Measurements from ENCODE around the gene DAAM1.

The DAAM1 gene

GRCh38 chr14:59254911-59255545 is 66.6 kb downstream of the DAAM1 start:
- DNase-seq (ENCODE audit: low spot score) = peak; percentile 31

GRCh38 chr14:59256331-59256730 is 67.9 kb downstream of the DAAM1 start:
- DNase-seq (ENCODE audit: low spot score) = no peak

DNA sequence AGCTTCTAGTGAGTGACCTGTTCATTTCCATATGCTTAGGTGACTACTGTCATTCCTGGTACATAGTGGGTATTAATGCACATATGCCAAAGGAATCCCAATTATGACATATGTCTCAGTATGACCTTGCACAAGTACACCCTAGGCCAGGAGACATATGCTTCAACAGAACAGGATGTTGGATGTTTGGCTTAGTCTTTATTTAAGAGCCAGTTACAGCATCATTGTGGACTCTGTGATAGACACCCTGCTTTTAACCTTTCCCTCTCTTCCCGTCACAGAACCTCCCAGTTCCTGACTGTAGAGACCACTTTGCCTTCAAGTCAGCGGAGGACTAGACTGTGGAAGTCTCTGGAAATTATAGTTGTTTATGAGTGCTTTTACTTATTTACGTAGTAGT is 72.9 kb downstream of the DAAM1 start:
- no peak for DNase-seq (ENCODE audit: low spot score)

DNA sequence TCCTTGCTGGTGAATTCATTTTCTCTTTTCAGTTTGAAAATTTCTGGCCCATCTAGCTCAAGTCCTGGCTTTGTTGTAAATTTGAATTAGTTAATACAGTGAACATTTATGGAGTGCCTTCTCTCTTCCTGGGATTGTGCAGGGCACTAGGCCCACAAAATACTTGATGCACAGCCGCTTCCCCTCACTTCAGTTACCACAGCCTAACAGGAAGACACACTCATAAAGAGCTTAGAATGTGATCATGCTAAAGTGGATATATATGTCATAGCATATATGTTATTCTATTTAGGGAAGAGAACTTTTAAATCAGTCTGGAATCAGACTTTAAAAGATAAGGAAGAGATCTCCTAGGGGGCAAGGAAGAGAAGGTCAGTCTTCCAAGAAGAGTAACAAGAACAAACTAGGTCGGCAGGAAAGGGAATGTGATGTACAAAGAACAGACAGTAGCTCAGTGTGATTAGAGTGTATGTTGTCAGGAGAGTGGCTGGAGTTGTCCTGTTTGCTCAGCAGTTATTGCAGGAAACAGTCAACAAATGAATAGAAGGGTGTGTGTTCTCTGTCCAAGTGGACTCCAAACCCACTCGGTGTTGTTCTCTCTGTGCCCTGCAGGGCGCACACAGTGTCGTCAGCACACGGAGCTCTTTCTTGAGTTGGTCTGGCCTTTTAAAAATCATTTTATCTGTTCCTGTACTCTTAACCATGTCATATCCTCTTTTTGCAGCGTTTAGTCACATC is 74.4 kb downstream of the DAAM1 start:
- DNase-seq (ENCODE audit: low spot score) = no peak

DNA sequence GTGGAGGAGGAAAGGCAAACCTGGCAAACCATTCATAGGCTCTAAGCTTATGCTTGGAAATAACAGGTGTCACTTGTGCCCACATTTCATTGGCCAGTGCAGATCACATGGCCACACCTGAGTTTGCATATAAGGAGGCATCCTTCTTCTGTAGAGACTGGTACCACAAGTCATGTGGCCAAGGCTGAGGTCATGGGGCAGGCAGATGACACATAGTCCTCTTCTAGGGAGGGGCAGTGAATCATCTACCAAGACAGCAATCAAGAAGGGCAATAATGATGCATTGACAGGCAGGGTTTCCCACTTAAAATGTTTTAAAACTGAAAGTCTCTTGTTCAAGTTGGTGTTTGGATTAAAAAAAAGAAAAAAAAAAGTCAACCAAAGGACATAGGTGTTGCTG is 77.3 kb downstream of the DAAM1 start:
- DNase-seq (ENCODE audit: low spot score) = no peak

DNA sequence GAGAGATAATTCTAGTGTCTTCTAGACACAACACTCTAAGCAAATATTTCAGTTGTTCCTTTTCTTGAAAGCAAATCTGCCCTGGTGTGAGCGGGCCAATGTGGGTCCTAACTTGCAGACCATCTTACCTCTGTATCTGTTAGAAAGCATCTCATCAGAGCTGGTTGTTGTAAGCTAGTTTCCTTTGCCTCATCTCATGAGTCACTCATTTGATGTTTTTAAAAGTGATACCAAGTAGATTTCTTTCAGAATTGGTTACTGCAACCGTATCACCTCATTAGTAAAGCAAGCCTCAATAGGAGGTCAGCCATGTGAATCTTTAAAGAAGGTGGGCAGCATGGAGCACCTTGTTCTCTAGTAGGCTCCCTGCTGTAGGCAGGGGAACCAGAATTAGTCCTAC is 78.6 kb downstream of the DAAM1 start:
- DNase-seq (ENCODE audit: low spot score) = no peak

GRCh38 chr14:59268011-59268410 is 79.5 kb downstream of the DAAM1 start:
- DNase-seq (ENCODE audit: low spot score) = no peak

DNA sequence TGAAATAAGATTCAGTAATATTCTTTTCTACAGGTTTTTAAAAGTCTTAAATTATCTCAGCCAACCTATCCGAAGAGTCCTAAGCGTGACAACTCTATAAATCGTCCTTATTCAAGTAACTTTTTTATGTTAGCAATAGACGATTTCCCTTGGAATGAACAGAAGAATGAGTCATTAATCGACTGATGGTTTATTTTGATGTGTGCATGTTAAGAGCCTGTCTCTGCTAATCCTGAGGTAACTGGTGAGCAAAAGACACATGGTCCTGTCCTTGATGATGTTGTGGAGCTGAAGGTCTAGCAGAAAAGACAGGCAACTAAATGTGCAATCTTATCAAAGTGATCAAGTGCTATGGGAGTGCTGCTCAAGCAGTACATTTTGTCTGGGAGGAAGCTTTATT is 80.4 kb downstream of the DAAM1 start:
- DNase-seq (ENCODE audit: low spot score) = no peak

GRCh38 chr14:59269466-59269865 is 81.0 kb downstream of the DAAM1 start:
- no peak for DNase-seq (ENCODE audit: low spot score)

DNA sequence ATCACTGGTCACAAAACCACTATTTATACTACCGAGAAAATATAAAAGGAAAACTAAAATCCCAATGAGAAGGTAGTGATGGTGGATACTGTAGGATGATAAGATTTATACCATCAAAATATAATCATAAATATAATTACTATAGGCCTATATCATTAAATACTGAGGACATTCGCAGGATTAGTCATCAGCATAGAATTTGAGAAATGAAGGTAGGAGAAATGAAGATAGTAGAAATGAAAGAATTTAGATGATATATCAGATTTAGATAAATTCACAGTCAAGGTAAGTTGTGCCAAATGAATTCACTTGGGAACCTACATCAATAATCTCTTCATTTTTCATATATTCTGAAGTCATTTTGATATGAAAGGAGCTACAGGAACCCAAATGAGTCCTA is 82.8 kb downstream of the DAAM1 start:
- no peak for DNase-seq (ENCODE audit: low spot score)

- no peak for DNase-seq (ENCODE audit: low spot score)
Measured at GRCh38 chr14:59271734-59272133, 83.3 kb downstream of the DAAM1 start.

- no peak for DNase-seq (ENCODE audit: low spot score)
Measured at GRCh38 chr14:59272633-59273032, 84.2 kb downstream of the DAAM1 start.

- DNase-seq (ENCODE audit: low spot score) = no peak
Measured at GRCh38 chr14:59273737-59274136, 85.3 kb downstream of the DAAM1 start.

GRCh38 chr14:59274991-59275391 is 86.5 kb downstream of the DAAM1 start:
- no peak for DNase-seq (ENCODE audit: low spot score)

GRCh38 chr14:59275668-59276067 is 87.2 kb downstream of the DAAM1 start:
- DNase-seq (ENCODE audit: low spot score) = no peak

DNA sequence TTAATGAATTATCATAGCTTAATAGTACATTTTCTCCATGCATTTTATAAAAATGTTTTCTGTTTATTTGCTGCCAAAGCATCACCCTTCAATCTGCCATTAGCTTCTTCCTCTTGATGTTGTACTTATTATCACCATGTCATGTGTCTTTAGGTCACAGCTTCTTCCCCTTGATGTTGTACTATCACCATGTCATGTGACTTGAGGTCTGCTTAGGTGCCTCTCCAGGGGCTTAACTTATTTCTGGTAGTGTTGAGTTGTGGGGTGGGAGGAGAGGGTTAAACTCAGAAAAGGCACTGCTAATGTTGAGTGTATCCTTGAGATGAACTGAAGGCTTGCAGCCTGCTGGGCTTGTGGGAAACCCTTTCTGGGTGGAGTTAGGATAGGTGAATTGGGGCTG is 87.8 kb downstream of the DAAM1 start:
- no peak for DNase-seq (ENCODE audit: low spot score)

DNA sequence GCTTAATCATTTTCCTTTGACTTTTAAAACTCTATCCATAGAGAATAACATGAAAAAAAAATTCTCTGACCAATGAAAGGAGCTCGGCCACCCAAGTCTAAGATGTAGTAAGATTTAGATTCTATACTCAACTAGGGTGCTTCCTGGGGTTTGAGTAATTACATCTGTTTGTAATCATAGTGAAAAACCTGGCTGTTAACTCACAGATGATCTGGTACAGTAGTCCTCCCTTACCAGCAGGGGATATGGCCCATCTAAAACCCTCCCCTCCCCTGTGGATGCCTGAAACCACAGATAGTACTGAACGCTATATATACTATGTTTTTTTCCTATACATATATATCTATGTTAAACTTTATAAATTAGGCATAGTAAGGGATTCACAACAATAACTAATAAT is 89.2 kb downstream of the DAAM1 start:
- no peak for DNase-seq (ENCODE audit: low spot score)

DNA sequence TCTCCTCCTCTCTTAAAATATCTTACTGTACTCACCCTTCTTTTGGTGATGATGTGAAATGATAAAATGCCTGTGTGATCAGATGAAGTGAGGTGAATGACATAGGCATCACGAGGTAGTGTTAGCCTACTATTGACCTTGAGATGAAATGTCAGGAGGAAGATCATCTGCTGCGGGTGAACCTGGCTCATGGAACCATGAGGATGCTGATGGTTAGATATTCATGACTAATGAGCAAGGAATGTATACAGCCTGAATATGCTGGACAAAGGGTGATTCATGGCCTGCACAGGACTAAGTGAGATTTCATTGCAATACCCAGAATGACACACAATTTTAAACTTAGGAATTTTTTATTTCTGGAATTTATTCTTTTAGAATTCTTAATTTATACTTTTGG is 89.6 kb downstream of the DAAM1 start:
- no peak for DNase-seq (ENCODE audit: low spot score)

GRCh38 chr14:59280961-59281360 is 92.5 kb downstream of the DAAM1 start:
- DNase-seq (ENCODE audit: low spot score) = no peak

GRCh38 chr14:59281609-59282377 is 93.3 kb downstream of the DAAM1 start:
- DNase-seq (ENCODE audit: low spot score) = no peak

DNA sequence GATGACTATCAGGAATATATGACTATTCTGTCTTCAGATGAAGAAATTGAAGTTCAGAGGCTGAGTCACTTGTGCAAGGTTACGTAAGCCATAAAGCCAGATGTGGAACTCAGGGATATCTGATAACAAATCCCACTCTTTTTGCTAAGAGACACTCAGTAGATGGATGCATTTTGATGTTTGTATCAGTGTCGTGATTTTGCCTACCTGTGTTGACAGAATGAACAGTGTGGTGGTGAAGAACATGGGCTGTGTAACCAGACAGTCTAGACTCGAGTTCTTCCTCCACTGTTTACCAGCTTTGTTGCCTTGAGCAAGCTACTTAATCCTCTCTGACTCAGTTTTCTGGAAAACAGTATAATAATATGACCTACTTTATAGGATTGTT is 93.9 kb downstream of the DAAM1 start:
- no peak for DNase-seq (ENCODE audit: low spot score)

DNA sequence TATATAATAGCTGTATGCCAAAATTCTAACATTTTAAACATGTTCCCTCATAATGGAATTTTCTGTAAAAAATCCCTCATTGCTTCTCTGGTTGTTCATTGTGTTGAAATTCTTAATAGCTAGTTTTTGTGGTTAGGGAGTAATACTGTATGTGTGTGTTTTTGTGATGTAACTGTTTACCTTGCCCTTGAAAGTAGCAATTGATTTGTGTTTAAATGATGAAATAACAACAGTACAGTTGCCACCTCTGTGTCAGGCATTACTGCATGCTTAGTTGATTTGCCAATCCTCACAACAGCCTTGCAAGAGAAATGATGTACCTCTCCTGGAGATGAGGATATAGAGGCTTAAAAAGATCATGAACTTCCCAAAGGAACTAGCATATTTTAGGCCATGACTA is 94.9 kb downstream of the DAAM1 start:
- no peak for DNase-seq (ENCODE audit: low spot score)

GRCh38 chr14:59284059-59284458 is 95.6 kb downstream of the DAAM1 start:
- DNase-seq (ENCODE audit: low spot score) = no peak

Data from pons (tissue), 1 donor.